Bronchial epithelial cell (primary cell): ENCODE results near the gene LINGO4. TPM values are rescaled to one million over a fixed set of nuclear protein-coding genes. Genes with fewer than 3 reads are reported as not detected.

Source experiments
- DNase-seq: peaks from one replicate; pipeline ENCODE4 v3.0.0-alpha.2; 2010; ENCODE audit warnings: low read depth
- FAIRE-seq: peaks from 2 replicates; lab custom pipeline; 2011; peaks lifted over from hg19 to GRCh38; lab: Jason Lieb, UNC
- H3K27me3 ChIP-seq: 2 replicates; pipeline ENCODE4 v1.5.1; 2011; ENCODE audit warnings: low read length; ENCODE audit not compliant: control insufficient read depth, insufficient read depth
- H3K36me3 ChIP-seq: 2 replicates; pipeline ENCODE4 v1.5.1; 2011; ENCODE audit warnings: low read length; ENCODE audit not compliant: control insufficient read depth, insufficient read depth
- H3K4me3 ChIP-seq: 2 replicates; pipeline ENCODE4 v1.5.1; 2011; ENCODE audit warnings: mild to moderate bottlenecking, low read depth, low read length, control low read depth
- CTCF ChIP-seq: IDR thresholded peaks from 2 replicates; pipeline ENCODE4 v1.5.1; 2011; ENCODE audit warnings: mild to moderate bottlenecking, moderate library complexity, low read length, control low read depth, inconsistent platforms; ENCODE audit not compliant: insufficient read depth, severe bottlenecking
- total RNA-seq: library from RNA; depleted of rRNA; stranded (reverse); fragments of >200 nt; gene quantifications from 2 replicates; pipeline ENCODE4 v1.2.1, GENCODE V29; 2014

LINGO4 gene
- total RNA-seq, 1 donor from 2014 or later, result not detected

- FAIRE-seq (peak; percentile 40), DNase-seq (peak; percentile 47)
- no peak for TF ChIP-seq CTCF
- H3K4me3 ChIP-seq, result no peak overlapping the region
- H3K36me3 ChIP-seq, result no peaks in the 10 kb centered on the region
- H3K27me3 ChIP-seq, result peaks cover 3% of the 10 kb centered on the region
Observed at GRCh38 chr1:151816548-151817352, 11.5 kb upstream of the LINGO4 start.

GRCh38 chr1:151815716-151816327 lies 10.6 kb upstream of the LINGO4 start:
- TF ChIP-seq CTCF, result no peak
- no peak for FAIRE-seq
- Histone ChIP-seq H3K4me3 (no peak overlapping the region), H3K36me3 (no peaks in the 10 kb centered on the region), H3K27me3 (peaks cover 3% of the 10 kb centered on the region)
- no peak for DNase-seq

GRCh38 chr1:151814971-151815545 lies 9.8 kb upstream of the LINGO4 start:
- TF ChIP-seq CTCF, result no peak
- H3K27me3 ChIP-seq, result peaks cover 3% of the 10 kb centered on the region
- no peaks in the 10 kb centered on the region for H3K36me3 ChIP-seq
- DNase-seq (no peak), FAIRE-seq (no peak)
- no peak overlapping the region for H3K4me3 ChIP-seq

- H3K36me3 ChIP-seq, result no peaks in the 10 kb centered on the region
- H3K4me3 ChIP-seq, result no peak overlapping the region
- TF ChIP-seq CTCF, result no peak
- H3K27me3 ChIP-seq, result peaks cover 3% of the 10 kb centered on the region
- FAIRE-seq (no peak), DNase-seq (no peak)
Observed at GRCh38 chr1:151814426-151814825, 9.2 kb upstream of the LINGO4 start.

GRCh38 chr1:151813271-151813977 lies 8.2 kb upstream of the LINGO4 start:
- no peak overlapping the region for H3K4me3 ChIP-seq
- DNase-seq (no peak), FAIRE-seq (peak; percentile 36)
- no peak for TF ChIP-seq CTCF
- peaks cover 3% of the 10 kb centered on the region for H3K27me3 ChIP-seq
- no peaks in the 10 kb centered on the region for H3K36me3 ChIP-seq
